ENCODE data around the gene FAR2. TPM values are rescaled to one million over a fixed set of nuclear protein-coding genes. Genes with fewer than 3 reads are reported as not detected.
A peak's percentile ranks its signal among the peaks of the same experiment; 100 is the strongest.

Gene FAR2
- total RNA-seq, result 61.7 and 66.3 TPM in 2 replicates
- polyA plus RNA-seq, result 30.1 and 32.3 TPM in 2 replicates
- polyA plus RNA-seq (2011; cell fraction: cytosol; rRNA removed), result 27.3 and 31.8 TPM in 2 replicates
- 69.8 and 75.6 TPM in 2 replicates for polyA plus RNA-seq (2011; cell fraction: nucleus; rRNA removed)
- 50.9 and 55.0 TPM in 2 replicates for polyA plus RNA-seq (2012)
- polyA minus RNA-seq, result 67.0 and 80.1 TPM in 2 replicates
- polyA minus RNA-seq (2011; cell fraction: cytosol; rRNA and poly(A)+ RNA removed), result not detected
- 115 and 140 TPM in 2 replicates for polyA minus RNA-seq (2011; cell fraction: nucleus; rRNA and poly(A)+ RNA removed)
- Bru-seq, nascent RNA, result percentile 89 among the genes with signal in this experiment
- BruChase-seq, experiment 1, labeled RNA remaining after a 6-hour chase, result percentile 80 among the genes with signal in this experiment
- percentile 90 among the genes with signal in this experiment for BruChase-seq, experiment 2, labeled RNA remaining after a 2-hour chase
- long read RNA-seq, transcript FAR2-202 (12 exons, 3,616 nt), result major isoform, 88 of 141 reads
- long read RNA-seq, partial matches to known transcripts, result 4 of 141 reads
- long read RNA-seq, other reads (novel, unspliced or antisense), result 44 of 141 reads

- H4K20me1 ChIP-seq (replicated peaks; ENCODE audit: control insufficient read depth, extremely low read depth, insufficient read depth, low read length), result no peaks in the 10 kb centered on the region
- ChIA-PET POLR2A (no interaction called here), CTCF (interaction anchor here (1.3 to 1.6 kb wide), 3 partner anchors 9 to 61 kb away, joined by 3 to 6 read pairs (median 3); no protein-coding TSS in a partner anchor)
- BruUV-seq (replicated peaks), result TSS peak; percentile 70
- no peaks in the 10 kb centered on the region for H3K9me3 ChIP-seq (replicated peaks; ENCODE audit: control insufficient read depth, insufficient read depth, low read length)
- H3K36me3 ChIP-seq (ENCODE audit: control insufficient read depth in 2 of 2, extremely low read depth in 1 of 2, insufficient read depth in 2 of 2, low read length in 2 of 2), result no peaks in the 10 kb centered on the region
- H3K9me1 ChIP-seq (replicated peaks; ENCODE audit: control insufficient read depth, extremely low read depth, insufficient read depth, low read length), result no peaks in the 10 kb centered on the region
- FAIRE-seq (peak; percentile 55), DNase-seq (ENCODE audit: low read depth, low spot score) (peak; percentile 61)
- intact Hi-C loops (cut with micrococcal nuclease), result loop anchor here (1.0 to 5.0 kb wide), 5 partner anchors 15 to 233 kb away; partner anchors contain the start of gene ERGIC2
- peak within 1 kb of the TSS; percentile 91 for H3K4me2 ChIP-seq (ENCODE audit: insufficient read depth, low read length)
- H3K27ac ChIP-seq (ENCODE audit: insufficient read depth, low read depth, low read length), result peak within 1 kb of the TSS; percentile 91
- no peaks in the 10 kb centered on the region for H3K27me3 ChIP-seq (ENCODE audit: control insufficient read depth in 2 of 2, insufficient read depth in 2 of 2, low read length in 2 of 2)
- dilution Hi-C loops (cut with MboI; ENCODE audit: extremely low pct_ligation_motif_present, low sequenced_read_pairs), result no loop called here
- peaks cover 29% of the 10 kb centered on the region for H3K4me1 ChIP-seq (ENCODE audit: control insufficient read depth, extremely low read depth, insufficient read depth, low read length)
- TF ChIP-seq POLR2A (IDR thresholded peaks at IDR 0.05; ENCODE audit: low read depth, low read length), result peak; percentile 79
- peak; percentile 74 for TF ChIP-seq POLR2AphosphoS5 (IDR thresholded peaks at IDR 0.05; ENCODE audit: insufficient read depth, low read depth, low read length)
- TF ChIP-seq JUN (IDR thresholded peaks at IDR 0.05; ENCODE audit: borderline replicate concordance, insufficient read depth, insufficient read length, low read depth), result no peak
- TF ChIP-seq MAX (IDR thresholded peaks at IDR 0.05; ENCODE audit: insufficient read depth, insufficient read length), result no peak
- no peak for TF ChIP-seq GATA2 (IDR thresholded peaks at IDR 0.05; ENCODE audit: insufficient read depth, insufficient read length, low read depth, low read length)
- no peak for TF ChIP-seq EZH2 (IDR thresholded peaks at IDR 0.05; ENCODE audit: borderline replicate concordance, low read depth, low read length, severe bottlenecking)
- H3K79me2 ChIP-seq (ENCODE audit: control insufficient read depth, insufficient read depth, low read length), result peaks cover 50% of the 10 kb centered on the region
- H3K9ac ChIP-seq (replicated peaks; ENCODE audit: extremely low read depth, insufficient read depth, low read length), result peak within 1 kb of the TSS; percentile 97
- H2AFZ ChIP-seq (ENCODE audit: low read depth, low read length), result peak within 1 kb of the TSS; percentile 88
- H3K4me3 ChIP-seq (replicated peaks in 1 of 3; ENCODE audit: insufficient read depth in 1 of 3, low read depth in 1 of 3, low read length in 3 of 3), result peak within 1 kb of the TSS; percentile 67 to 80 (median 75)
These were observed at the start of gene FAR2 for GRCh38 chr12:29148911-29149690. TSS of gene FAR2 (plus strand) at chr12:29149278. CDS start at chr12:29270450, 121,172 bp downstream.

All from endothelial cell of umbilical vein (primary cell).